HG03575 (cell line): ENCODE results near the gene TP53BP1.
"Not testable (repeated sequence)": the region's sequence is repeated elsewhere in the genome, so short reads cannot be mapped to it uniquely, and the experiment has no call there.

ENCODE experiments used
- ATAC-seq: cut with Tn5 transposase; IDR thresholded peaks from one replicate; pipeline ENCODE4 v1.9.1; 2021; ENCODE audit not compliant: unreplicated experiment, insufficient number of reproducible peaks, low FRiP score; ENCODE audit errors: extremely low read depth

Gene TP53BP1, protein sequence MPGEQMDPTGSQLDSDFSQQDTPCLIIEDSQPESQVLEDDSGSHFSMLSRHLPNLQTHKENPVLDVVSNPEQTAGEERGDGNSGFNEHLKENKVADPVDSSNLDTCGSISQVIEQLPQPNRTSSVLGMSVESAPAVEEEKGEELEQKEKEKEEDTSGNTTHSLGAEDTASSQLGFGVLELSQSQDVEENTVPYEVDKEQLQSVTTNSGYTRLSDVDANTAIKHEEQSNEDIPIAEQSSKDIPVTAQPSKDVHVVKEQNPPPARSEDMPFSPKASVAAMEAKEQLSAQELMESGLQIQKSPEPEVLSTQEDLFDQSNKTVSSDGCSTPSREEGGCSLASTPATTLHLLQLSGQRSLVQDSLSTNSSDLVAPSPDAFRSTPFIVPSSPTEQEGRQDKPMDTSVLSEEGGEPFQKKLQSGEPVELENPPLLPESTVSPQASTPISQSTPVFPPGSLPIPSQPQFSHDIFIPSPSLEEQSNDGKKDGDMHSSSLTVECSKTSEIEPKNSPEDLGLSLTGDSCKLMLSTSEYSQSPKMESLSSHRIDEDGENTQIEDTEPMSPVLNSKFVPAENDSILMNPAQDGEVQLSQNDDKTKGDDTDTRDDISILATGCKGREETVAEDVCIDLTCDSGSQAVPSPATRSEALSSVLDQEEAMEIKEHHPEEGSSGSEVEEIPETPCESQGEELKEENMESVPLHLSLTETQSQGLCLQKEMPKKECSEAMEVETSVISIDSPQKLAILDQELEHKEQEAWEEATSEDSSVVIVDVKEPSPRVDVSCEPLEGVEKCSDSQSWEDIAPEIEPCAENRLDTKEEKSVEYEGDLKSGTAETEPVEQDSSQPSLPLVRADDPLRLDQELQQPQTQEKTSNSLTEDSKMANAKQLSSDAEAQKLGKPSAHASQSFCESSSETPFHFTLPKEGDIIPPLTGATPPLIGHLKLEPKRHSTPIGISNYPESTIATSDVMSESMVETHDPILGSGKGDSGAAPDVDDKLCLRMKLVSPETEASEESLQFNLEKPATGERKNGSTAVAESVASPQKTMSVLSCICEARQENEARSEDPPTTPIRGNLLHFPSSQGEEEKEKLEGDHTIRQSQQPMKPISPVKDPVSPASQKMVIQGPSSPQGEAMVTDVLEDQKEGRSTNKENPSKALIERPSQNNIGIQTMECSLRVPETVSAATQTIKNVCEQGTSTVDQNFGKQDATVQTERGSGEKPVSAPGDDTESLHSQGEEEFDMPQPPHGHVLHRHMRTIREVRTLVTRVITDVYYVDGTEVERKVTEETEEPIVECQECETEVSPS (N-terminal part only)

DNA sequence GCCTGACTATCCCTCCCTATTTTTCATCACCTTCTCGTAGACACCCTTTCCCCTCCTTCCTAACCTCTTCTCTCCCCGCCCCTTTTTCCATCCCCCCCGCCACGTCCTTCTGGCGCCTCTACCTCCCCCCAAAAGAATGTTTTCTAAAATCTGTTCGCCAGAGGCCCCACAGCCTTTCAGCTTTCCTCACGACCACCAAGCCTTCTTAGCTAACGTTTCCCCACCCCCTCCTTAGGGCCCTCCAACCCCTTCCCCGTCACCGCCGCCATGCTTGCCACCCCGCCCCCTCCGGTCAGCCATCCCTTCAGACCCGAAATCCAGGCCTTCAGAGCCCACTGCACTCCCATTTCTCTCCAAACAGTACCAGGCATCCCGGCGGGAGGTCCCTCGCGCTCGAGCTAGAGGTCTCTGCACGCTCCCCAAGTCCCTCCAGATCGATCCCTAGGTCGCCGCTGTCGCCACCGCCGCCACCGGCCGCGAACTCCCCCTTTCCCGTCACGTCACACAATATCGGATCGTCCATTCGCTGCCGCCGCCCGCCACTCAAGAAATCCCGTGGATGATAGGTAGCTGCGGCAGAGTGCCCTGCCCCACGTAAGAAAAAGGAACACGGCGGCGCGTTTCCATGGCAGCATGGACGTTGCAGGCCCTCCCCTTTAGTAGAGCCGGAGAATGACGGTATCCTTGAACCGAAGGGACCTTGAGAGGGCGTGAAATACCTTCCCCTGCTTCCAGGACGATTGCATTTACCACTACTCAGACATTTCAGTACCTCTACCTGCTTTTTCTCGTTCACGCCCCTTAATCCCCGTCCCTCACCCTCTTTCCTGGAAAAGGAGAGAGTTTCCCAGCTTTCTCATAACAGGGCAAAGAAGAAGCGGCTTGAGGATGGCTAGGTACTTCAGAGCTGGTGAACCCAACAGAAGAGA is at the start of gene TP53BP1:
TSS of gene TP53BP1 (minus strand) at position 484 of the 929 bp plus-strand sequence. CDS start at position 371, 113 bp downstream.
- no peak for ATAC-seq

DNA sequence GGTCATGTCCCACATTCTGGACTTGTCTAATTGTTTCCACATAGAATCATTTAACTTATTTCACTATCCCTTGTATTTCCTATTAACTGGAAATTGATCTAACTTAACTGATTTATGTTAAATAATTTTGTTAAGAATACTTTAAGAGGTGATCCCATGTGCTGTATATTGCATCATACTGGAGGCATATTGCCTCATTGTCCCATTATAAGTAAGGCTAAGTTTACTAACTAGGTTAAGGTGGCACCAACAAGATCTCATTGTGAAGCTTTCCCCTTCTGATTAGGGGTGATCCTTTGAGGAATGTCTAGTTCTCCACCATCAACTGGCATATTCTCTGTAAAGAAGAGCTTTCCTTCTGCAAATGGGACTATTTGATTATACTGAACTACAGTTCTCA is 48.8 kb upstream of the TP53BP1 start:
- no peak for ATAC-seq

DNA sequence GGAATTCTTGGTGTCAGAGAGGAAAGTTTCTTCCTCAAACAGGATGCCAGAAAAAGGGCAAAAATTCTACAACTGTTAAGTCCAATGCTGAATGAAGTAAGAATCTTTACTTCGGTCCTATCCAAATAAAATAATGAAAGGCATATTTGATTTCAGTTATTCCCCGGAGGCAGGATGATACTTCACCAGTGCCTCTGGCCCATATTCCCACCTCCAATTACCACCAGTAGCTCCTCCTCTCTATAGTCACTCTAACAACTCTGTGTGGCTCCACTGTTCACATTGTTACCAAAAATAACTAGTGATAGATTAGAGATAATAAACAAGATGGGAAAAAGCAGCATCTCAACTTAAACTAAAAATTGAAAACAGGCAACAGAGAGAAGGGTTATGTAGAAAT is 45.1 kb upstream of the TP53BP1 start:
- ATAC-seq = no peak

DNA sequence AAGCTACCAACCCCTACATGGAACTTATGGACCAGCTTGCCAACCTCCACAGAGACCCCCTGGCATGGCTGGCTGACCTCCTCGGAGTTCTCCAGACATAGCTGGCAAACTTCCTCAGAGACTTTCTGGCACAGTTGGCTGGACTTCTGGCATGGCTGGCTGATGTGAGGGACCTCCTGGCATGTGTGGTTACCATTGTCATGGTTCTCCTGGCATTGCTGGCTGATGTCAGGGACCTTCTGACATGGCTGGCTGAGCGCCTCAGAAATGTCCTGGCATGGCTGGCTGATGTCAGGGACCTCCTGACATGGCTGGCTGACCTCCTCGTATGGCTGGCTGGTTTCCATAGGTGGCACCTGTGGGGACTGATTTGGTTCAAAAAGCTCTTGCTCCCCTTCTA is 41.9 kb upstream of the TP53BP1 start:
- ATAC-seq = no peak

DNA sequence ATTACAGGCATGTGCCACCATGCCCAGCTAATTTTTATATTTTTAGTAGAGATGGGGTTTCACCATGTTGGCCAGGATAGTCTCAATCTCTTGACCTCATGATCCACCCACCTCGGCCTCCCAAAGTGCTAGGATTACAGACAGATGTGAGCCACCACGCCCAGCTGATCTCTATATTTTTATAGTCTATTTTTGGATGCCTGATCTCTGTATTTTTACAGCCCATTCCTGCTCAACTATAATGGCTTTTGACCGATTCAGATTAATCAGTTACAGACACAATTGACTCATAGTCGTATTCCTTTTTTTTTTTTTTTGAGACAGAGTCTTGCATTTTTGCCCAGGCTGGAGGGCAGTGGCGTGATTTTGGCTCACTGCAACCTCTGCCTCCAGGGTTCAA is 39.9 kb upstream of the TP53BP1 start:
- not testable (repeated sequence) for ATAC-seq

DNA sequence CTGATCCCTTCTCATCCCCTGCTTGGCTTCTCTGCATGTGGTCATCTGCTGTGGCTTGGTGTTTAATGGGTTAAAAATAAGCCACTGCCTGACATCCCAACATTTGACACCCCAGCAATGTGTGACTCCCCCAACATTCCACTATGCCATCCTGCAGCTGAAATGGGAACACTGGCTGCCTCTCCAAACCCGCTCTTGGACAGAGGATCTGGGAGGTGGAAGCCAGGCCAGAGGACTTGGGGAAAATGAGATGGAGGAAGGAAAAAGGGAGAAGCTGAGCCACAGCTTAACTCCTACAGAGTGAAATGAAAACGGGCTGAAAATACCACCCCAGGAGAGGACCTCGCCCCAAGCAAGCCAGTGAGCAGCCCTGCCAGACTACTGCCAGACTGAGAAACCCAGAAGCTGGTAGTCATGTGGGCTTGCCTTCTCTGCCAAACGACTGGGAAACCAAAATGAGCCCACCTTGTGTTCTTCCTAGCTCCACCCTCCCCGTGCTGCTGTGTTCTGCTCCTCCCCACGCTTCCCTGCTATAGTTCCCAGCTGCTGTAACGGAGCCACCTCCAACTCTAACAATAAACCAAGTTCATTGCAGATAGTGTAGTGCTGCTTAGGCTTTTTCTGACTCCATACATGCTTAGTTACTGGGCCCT is 38.2 kb upstream of the TP53BP1 start:
- no peak for ATAC-seq

DNA sequence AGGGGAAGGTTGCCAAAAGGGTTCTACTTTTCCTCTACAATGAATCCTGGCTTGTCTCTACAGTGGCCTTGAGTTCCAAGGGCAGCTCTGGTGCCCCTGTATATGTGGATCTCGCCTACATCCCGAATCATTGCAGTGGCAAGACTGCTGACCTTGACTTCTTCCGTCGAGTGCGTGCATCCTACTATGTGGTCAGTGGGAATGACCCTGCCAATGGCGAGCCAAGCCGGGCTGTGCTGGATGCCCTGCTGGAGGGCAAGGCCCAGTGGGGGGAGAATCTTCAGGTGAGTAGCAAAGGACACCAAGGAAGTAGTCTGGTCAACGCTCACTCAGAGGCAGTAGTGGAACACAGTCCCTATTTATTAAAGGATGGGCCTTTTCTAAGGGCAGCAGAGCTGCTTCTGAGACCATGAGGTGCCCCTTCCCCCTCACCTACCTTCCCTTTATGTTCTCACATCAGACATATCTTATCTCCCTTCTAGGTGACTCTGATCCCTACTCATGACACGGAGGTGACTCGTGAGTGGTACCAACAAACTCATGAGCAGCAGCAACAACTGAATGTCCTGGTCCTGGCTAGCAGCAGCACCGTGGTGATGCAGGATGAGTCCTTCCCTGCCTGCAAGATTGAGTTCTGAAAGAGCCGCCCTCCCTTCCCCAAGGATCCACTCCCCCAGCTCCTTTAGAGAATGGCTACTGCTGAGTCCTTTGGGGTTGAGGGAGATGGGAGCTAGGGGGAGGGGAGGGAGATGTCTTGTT is 36.8 kb upstream of the TP53BP1 start:
- no peak for ATAC-seq

DNA sequence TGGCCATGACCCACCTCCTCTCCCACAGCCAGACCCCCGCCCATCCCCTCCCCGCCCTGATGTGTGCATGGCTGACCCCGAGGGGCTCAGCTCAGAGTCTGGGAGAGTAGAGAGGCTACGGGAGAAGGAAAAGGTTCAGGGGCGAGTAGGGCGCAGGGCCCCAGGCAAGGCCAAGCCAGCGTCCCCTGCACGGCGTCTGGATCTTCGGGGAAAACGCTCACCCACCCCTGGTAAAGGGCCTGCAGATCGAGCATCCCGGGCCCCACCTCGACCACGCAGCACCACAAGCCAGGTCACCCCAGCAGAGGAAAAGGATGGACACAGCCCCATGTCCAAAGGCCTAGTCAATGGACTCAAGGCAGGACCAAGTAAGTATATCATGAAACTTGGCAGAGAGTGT is 36.2 kb upstream of the TP53BP1 start:
- ATAC-seq = no peak

DNA sequence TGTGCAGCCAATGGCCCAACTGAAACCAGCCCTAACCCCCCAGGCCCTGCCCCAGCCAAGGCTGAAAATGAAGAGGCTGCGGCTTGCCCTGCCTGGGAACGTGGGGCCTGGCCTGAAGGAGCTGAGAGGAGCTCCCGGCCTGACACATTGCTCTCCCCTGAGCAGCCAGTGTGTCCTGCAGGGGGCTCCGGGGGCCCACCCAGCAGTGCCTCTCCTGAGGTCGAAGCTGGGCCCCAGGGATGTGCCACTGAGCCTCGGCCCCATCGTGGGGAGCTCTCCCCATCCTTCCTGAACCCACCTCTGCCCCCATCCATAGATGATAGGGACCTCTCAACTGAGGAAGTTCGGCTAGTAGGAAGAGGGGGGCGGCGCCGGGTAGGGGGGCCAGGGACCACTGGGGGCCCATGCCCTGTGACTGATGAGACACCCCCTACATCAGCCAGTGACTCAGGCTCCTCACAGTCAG is 35.6 kb upstream of the TP53BP1 start:
- ATAC-seq = no peak

DNA sequence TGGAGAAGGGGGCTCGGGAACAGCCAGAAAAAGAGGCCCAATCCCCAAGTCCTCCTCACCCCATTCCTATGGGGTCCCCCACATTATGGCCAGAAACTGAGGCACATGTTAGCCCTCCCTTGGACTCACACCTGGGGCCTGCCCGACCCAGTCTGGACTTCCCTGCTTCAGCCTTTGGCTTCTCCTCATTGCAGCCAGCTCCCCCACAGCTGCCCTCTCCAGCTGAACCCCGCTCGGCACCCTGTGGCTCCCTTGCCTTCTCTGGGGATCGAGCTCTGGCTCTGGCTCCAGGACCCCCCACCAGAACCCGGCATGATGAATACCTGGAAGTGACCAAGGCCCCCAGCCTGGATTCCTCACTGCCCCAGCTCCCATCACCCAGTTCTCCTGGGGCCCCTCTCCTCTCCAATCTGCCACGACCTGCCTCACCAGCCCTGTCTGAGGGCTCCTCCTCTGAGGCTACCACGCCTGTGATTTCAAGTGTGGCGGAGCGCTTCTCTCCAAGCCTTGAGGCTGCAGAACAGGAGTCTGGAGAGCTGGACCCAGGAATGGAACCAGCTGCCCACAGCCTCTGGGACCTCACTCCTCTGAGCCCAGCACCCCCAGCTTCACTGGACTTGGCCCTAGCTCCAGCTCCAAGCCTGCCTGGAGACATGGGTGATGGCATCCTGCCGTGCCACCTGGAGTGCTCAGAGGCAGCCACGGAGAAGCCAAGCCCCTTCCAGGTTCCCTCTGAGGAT is 35.0 kb upstream of the TP53BP1 start:
- no peak for ATAC-seq

DNA sequence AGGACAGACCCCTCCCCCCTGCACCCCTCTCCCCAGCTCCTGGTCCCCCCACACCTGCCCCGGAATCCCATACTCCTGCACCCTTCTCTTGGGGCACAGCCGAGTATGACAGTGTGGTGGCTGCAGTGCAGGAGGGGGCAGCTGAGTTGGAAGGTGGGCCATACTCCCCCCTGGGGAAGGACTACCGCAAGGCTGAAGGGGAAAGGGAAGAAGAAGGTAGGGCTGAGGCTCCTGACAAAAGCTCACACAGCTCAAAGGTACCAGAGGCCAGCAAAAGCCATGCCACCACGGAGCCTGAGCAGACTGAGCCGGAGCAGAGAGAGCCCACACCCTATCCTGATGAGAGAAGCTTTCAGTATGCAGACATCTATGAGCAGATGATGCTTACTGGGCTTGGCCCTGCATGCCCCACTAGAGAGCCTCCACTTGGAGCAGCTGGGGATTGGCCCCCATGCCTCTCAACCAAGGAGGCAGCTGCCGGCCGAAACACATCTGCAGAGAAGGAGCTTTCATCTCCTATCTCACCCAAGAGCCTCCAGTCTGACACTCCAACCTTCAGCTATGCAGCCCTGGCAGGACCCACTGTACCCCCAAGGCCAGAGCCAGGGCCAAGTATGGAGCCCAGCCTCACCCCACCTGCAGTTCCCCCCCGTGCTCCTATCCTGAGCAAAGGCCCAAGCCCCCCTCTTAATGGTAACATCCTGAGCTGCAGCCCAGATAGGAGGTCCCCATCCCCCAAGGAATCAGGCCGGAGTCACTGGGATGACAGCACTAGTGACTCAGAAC is 34.3 kb upstream of the TP53BP1 start:
- no peak for ATAC-seq

DNA sequence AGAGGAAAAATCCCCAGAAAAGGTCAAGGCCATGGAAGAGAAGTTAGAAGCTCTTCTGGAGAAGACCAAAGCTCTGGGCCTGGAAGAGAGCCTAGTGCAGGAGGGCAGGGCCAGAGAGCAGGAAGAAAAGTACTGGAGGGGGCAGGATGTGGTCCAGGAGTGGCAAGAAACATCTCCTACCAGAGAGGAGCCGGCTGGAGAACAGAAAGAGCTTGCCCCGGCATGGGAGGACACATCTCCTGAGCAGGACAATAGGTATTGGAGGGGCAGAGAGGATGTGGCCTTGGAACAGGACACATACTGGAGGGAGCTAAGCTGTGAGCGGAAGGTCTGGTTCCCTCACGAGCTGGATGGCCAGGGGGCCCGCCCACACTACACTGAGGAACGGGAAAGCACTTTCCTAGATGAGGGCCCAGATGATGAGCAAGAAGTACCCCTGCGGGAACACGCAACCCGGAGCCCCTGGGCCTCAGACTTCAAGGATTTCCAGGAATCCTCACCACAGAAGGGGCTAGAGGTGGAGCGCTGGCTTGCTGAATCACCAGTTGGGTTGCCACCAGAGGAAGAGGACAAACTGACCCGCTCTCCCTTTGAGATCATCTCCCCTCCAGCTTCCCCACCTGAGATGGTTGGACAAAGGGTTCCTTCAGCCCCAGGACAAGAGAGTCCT is 33.4 kb upstream of the TP53BP1 start:
- no peak for ATAC-seq

DNA sequence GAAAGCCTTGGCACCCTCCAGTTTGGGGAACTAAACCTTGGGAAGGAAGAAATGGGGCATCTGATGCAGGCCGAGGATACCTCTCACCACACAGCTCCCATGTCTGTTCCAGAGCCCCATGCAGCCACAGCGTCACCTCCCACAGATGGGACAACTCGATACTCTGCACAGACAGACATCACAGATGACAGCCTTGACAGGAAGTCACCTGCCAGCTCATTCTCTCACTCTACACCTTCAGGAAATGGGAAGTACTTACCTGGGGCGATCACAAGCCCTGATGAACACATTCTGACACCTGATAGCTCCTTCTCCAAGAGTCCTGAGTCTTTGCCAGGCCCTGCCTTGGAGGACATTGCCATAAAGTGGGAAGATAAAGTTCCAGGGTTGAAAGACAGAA is 32.2 kb upstream of the TP53BP1 start:
- no peak for ATAC-seq

DNA sequence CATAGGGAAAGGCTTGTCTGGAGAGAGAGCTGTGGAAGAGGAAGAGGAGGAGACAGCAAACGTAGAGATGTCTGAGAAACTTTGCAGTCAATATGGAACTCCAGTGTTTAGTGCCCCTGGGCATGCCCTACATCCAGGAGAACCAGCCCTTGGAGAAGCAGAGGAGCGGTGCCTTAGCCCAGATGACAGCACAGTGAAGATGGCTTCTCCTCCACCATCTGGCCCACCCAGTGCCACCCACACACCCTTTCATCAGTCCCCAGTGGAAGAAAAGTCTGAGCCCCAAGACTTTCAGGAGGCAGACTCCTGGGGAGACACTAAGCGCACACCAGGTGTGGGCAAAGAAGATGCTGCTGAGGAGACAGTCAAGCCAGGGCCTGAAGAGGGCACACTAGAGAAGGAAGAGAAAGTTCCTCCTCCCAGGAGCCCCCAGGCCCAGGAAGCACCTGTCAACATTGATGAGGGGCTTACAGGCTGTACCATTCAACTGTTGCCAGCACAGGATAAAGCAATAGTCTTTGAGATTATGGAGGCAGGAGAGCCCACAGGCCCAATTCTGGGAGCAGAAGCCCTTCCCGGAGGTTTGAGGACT is 31.4 kb upstream of the TP53BP1 start:
- ATAC-seq = no peak

DNA sequence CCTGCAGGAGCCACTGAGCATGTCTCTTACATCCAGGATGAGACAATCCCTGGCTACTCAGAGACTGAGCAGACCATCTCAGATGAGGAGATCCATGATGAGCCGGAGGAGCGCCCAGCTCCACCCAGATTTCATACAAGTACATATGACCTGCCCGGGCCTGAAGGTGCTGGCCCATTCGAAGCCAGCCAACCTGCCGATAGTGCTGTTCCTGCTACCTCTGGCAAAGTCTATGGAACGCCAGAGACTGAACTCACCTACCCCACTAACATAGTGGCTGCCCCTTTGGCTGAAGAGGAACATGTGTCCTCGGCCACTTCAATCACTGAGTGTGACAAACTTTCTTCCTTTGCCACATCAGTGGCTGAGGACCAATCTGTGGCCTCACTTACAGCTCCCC is 30.7 kb upstream of the TP53BP1 start:
- no peak for ATAC-seq
